DND-41 (cell line): ENCODE data around the gene PIAS2.

Experiments used
- ATAC-seq: fragments of 200-7000 bp; cut with Tn5 transposase; 3 replicates; pipeline ENCODE4 v1.9.1; 2021; ENCODE audit warnings: low read depth; ENCODE audit not compliant: insufficient read depth
- DNase-seq: peaks from one replicate; pipeline ENCODE4 v3.0.0-alpha.2; 2020
- H2AFZ ChIP-seq: 2 replicates; pipeline ENCODE4 v1.6.0; 2012; ENCODE audit warnings: low read depth, low read length
- H3K27ac ChIP-seq: 2 replicates; pipeline ENCODE4 v1.5.1; 2012; ENCODE audit warnings: low read length, inconsistent platforms
- H3K27me3 ChIP-seq: fragments of 200-600 bp; sonication (generic); 2 replicates; pipeline ENCODE4 v1.6.0; 2012; ENCODE audit warnings: low read length, mild to moderate bottlenecking, inconsistent platforms; ENCODE audit not compliant: insufficient read depth, poor library complexity
- H3K36me3 ChIP-seq: 2 replicates; pipeline ENCODE4 v1.5.1; 2012; ENCODE audit warnings: low read length, inconsistent platforms; ENCODE audit not compliant: insufficient read depth
- H3K4me1 ChIP-seq: 2 replicates; pipeline ENCODE4 v1.5.1; 2012; ENCODE audit warnings: mild to moderate bottlenecking, low read length; ENCODE audit not compliant: insufficient read depth
- H3K4me2 ChIP-seq: 2 replicates; pipeline ENCODE4 v1.6.0; 2012; ENCODE audit warnings: mild to moderate bottlenecking, moderate library complexity, low read length, inconsistent platforms; ENCODE audit not compliant: insufficient read depth
- H3K4me3 ChIP-seq, 2 experiments: fragments of 200-600 bp in 1 of 2; shearing (Covaris generic) in 1 of 2; 2 replicates each; pipeline ENCODE4 v1.5.1; 2012 to 2016; ENCODE audit warnings: inconsistent platforms in 2 of 2, low read length in 2 of 2, mild to moderate bottlenecking in 2 of 2, low read depth in 1 of 2, moderate library complexity in 1 of 2
- H3K79me2 ChIP-seq: 2 replicates; pipeline ENCODE4 v1.6.0; 2012; ENCODE audit warnings: low read length, inconsistent platforms; ENCODE audit not compliant: insufficient read depth
- H3K9ac ChIP-seq: 2 replicates; pipeline ENCODE4 v1.6.0; 2012; ENCODE audit warnings: low read depth, mild to moderate bottlenecking, inconsistent platforms, low read length, moderate library complexity
- H3K9me3 ChIP-seq: 2 replicates; pipeline ENCODE4 v1.5.1; 2012; ENCODE audit warnings: low read length, moderate library complexity, mild to moderate bottlenecking, inconsistent platforms; ENCODE audit not compliant: insufficient read depth, severe bottlenecking
- H4K20me1 ChIP-seq: 2 replicates; pipeline ENCODE4 v1.6.0; 2012; ENCODE audit warnings: low read length; ENCODE audit not compliant: insufficient read depth
- EZH2 ChIP-seq: IDR thresholded peaks from 3 replicates; pipeline ENCODE4 v1.6.1; 2012; ENCODE audit warnings: borderline replicate concordance, low read depth, mild to moderate bottlenecking, moderate library complexity, low read length, inconsistent platforms; ENCODE audit not compliant: severe bottlenecking
- TF ChIP-seq, protein P1 (sequence below): IDR thresholded peaks from 2 replicates; pipeline ENCODE4 v1.5.1; 2012; ENCODE audit warnings: borderline replicate concordance, low read length, moderate library complexity, mild to moderate bottlenecking; ENCODE audit not compliant: poor library complexity, severe bottlenecking; ENCODE audit errors: extremely low read depth

PIAS2 gene

DNA sequence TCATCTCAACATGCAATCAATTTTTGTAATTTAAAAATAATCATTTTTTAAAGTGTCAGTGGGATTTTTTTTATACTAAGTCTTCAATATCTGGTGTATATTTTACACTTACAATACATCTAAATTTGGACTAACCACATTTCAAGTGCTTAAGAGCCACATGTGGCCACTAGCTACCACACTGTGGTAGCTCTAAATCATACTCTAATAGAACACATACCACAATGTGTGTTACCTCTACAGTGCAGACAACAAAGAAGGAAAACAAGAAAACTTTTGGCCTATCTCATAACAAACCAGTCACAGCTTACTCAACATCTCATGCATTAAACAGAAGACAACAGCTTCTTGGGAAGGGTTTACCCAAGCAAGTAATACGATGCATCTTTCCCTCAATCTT is 24.5 kb downstream of the PIAS2 start:
- H3K79me2 ChIP-seq: peaks cover 90% of the 10 kb centered on the region
- no peak overlapping the region for H3K9ac ChIP-seq
- no peak overlapping the region for H3K4me3 ChIP-seq
- peaks cover 16% of the 10 kb centered on the region; the same call in 1 of the 2 replicates for H4K20me1 ChIP-seq
- no peak overlapping the region for H3K4me2 ChIP-seq
- no peaks in the 10 kb centered on the region for H3K27me3 ChIP-seq
- no peak overlapping the region for H3K27ac ChIP-seq
- H2AFZ ChIP-seq: no peak overlapping the region
- H3K9me3 ChIP-seq: peaks cover 25% of the 10 kb centered on the region
- TF ChIP-seq EZH2: no peak
- TF ChIP-seq, protein P1, sequence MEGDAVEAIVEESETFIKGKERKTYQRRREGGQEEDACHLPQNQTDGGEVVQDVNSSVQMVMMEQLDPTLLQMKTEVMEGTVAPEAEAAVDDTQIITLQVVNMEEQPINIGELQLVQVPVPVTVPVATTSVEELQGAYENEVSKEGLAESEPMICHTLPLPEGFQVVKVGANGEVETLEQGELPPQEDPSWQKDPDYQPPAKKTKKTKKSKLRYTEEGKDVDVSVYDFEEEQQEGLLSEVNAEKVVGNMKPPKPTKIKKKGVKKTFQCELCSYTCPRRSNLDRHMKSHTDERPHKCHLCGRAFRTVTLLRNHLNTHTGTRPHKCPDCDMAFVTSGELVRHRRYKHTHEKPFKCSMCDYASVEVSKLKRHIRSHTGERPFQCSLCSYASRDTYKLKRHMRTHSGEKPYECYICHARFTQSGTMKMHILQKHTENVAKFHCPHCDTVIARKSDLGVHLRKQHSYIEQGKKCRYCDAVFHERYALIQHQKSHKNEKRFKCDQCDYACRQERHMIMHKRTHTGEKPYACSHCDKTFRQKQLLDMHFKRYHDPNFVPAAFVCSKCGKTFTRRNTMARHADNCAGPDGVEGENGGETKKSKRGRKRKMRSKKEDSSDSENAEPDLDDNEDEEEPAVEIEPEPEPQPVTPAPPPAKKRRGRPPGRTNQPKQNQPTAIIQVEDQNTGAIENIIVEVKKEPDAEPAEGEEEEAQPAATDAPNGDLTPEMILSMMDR: no peak
- ATAC-seq (0 out of 3 replicates have a peak, but pooled peaks have one; percentile 33), DNase-seq (no peak)
- peaks cover 30% of the 10 kb centered on the region for H3K36me3 ChIP-seq
- H3K4me1 ChIP-seq: no peaks in the 10 kb centered on the region

DNA sequence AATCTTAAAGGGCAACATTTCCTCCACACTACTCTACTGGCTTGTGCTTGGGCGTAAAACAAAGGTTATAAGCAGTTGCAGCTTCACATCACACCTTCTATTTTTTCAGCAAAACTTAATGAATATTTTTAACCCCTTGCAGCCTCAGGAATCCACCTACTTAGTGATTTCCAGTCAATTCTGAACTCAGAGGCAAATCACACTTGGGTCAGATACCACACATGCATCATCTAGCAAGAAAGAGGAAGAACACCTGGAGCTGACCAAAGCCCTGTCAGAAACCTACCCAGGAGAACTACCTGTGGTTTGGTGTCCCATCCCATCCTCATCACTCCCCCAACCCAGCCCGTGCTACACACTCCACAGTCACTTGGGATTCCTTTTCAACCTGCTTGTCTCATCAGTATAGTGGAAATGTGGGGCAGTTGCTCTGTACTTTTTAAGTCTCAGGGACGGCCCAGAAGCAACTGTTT is 25.5 kb downstream of the PIAS2 start:
- H3K4me1 ChIP-seq: no peaks in the 10 kb centered on the region
- H3K9me3 ChIP-seq: peaks cover 25% of the 10 kb centered on the region
- peaks cover 30% of the 10 kb centered on the region for H3K36me3 ChIP-seq
- no peak for TF ChIP-seq EZH2
- TF ChIP-seq, protein P1: no peak
- H4K20me1 ChIP-seq: peaks cover 12% of the 10 kb centered on the region; the same call in 1 of the 2 replicates
- DNase-seq: no peak
- no peak overlapping the region for H3K4me3 ChIP-seq
- ATAC-seq: no peak
- H3K9ac ChIP-seq: no peak overlapping the region
- H2AFZ ChIP-seq: no peak overlapping the region
- no peak overlapping the region for H3K4me2 ChIP-seq
- peaks cover 92% of the 10 kb centered on the region for H3K79me2 ChIP-seq
- no peaks in the 10 kb centered on the region for H3K27me3 ChIP-seq
- no peak overlapping the region for H3K27ac ChIP-seq

GRCh38 chr18:46888965-46889364 is 28.3 kb downstream of the PIAS2 start:
- TF ChIP-seq, protein P1: no peak
- no peak for TF ChIP-seq EZH2
- ATAC-seq: no peak
- peaks cover 25% of the 10 kb centered on the region for H3K9me3 ChIP-seq
- peaks cover 10% of the 10 kb centered on the region; the same call in 1 of the 2 replicates for H4K20me1 ChIP-seq
- no peak overlapping the region for H3K4me2 ChIP-seq
- no peaks in the 10 kb centered on the region for H3K27me3 ChIP-seq
- H2AFZ ChIP-seq: no peak overlapping the region
- no peak overlapping the region for H3K9ac ChIP-seq
- no peak for DNase-seq
- H3K4me3 ChIP-seq: no peak overlapping the region
- peaks cover 87% of the 10 kb centered on the region for H3K79me2 ChIP-seq
- H3K4me1 ChIP-seq: no peaks in the 10 kb centered on the region
- H3K36me3 ChIP-seq: peaks cover 30% of the 10 kb centered on the region
- no peak overlapping the region for H3K27ac ChIP-seq

- Histone ChIP-seq H3K36me3 (peaks cover 30% of the 10 kb centered on the region), H3K9me3 (peaks cover 25% of the 10 kb centered on the region), H3K4me2 (no peak overlapping the region), H4K20me1 (no peaks in the 10 kb centered on the region; the same call in 1 of the 2 replicates), H3K27me3 (no peaks in the 10 kb centered on the region), H3K27ac (no peak overlapping the region), H3K4me1 (no peaks in the 10 kb centered on the region), H2AFZ (no peak overlapping the region), H3K79me2 (peaks cover 83% of the 10 kb centered on the region), H3K4me3 (no peak overlapping the region), H3K9ac (no peak overlapping the region)
- no peak for DNase-seq
- TF ChIP-seq, protein P1: no peak
- no peak for TF ChIP-seq EZH2
- ATAC-seq: no peak
Observed at GRCh38 chr18:46886893-46887292, 30.4 kb downstream of the PIAS2 start.
